Fibroblast of skin of right quadriceps (primary cell): ENCODE measurements around the gene SAMHD1.
A peak's percentile ranks its signal among the peaks of the same experiment; 100 is the strongest.
"Not testable (repeated sequence)": the region's sequence is repeated elsewhere in the genome, so short reads cannot be mapped to it uniquely, and the experiment has no call there.

Source experiments
- DNase-seq: peaks from one replicate; pipeline ENCODE4 v3.0.0-alpha.2; 2013

SAMHD1 gene

GRCh38 chr20:36951979-36952738 is 651 bp upstream of the SAMHD1 start:
- DNase-seq = no peak

- peak; percentile 20 for DNase-seq
Measured at GRCh38 chr20:36950414-36951197, 902 bp downstream of the SAMHD1 start.

GRCh38 chr20:36941401-36941835 is 10.1 kb downstream of the SAMHD1 start:
- DNase-seq = peak; percentile 39

GRCh38 chr20:36937402-36937770 is 14.1 kb downstream of the SAMHD1 start:
- no peak for DNase-seq

DNA sequence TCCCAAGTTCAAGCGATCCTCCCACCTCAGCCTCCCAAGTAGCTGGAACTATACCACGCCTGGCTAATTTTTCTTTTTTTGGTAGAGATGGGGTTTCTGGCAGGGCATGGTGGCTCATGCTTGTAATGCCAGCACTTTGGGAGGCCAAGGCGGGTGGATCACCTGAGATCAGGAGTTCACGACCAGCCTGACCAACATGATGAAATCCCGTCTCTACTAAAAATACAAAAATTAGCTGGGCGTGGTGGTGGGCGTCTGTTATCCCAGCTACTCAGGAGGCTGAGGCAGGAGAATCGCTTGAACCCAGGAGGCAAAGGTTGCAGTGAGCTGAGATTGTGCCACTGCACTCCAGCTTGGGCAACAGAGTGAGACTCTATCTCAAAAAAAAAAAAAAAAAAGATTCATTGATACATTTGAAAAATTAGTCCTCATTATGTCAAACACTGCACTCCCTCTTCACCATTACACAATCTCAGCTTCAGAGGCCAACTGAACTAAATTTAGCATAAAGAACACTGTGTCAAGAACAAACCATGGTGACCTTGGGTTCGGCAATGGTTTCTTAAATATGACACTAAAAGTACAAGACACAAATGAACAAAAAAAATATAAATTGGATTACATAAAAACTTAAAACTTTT is 14.6 kb downstream of the SAMHD1 start:
- DNase-seq = not testable (repeated sequence)

DNA sequence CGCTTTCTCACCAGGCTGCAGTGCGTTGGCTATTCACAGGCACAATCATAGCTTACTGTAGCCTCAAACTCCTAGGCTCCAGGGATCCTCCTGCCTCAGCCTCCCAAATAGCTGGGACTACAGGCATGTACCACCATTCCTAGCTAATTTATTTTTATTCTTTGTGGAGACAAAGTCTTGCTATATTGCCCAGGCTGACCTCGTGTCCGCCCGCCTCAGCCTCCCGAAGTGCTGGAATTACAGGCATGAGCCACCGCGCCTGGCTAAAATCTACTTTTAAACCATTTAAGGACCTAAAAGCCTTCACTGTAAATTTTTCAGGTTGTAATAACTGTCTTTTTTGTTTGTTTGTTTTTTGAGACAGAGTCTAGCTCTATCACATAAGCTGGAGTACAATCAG is 15.2 kb downstream of the SAMHD1 start:
- no peak for DNase-seq

- not testable (repeated sequence) for DNase-seq
Measured at GRCh38 chr20:36933571-36933970, 17.9 kb downstream of the SAMHD1 start.

DNA sequence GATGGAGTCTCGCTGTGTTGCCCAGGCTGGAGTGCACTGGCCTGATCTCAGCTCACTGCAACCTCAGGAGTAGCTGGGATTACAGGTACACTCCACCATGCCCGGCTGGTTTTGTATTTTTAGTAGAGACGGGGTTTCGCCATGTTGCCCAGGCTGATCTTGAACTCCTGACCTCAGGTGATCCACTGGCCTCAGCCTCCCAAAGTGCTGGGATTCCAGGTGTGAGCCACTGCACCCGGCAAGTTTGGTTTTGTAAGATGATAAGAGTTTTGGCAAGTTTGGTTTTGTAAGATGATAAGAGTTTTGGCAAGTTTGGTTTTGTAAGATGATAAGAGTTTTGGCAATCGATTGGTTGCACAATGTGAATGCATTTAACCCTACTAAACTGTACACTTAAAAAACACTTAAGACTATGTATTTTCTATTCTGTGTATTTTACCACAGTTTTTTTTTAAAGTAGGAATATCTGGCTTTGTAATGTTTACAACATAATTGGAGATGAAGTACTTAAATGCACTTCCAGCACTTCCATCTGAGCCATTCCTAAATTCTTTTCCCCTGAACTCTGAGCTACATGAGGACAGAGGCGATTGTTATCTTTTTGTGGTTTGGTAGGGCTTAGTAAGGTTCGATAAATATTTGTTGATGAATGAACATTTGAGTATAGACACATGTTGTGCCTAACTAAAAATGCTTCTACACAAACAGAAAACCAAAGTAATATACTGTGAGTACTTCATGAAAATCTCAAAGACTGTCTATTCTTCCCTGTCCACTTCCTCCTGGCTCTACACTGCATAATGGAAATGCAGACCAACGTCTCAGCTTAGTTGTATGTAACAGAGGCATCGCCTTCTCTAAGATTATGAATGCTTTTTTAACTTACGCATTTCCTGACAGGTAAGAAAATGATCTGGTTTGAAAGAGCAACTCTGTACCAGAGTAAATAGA is 18.8 kb downstream of the SAMHD1 start:
- peak; percentile 43 for DNase-seq

GRCh38 chr20:36932067-36932466 is 19.4 kb downstream of the SAMHD1 start:
- not testable (repeated sequence) for DNase-seq

- DNase-seq = no peak
Measured at GRCh38 chr20:36929691-36930090, 21.8 kb downstream of the SAMHD1 start.

GRCh38 chr20:36929290-36929689 is 22.2 kb downstream of the SAMHD1 start:
- DNase-seq = peak; percentile 64

DNA sequence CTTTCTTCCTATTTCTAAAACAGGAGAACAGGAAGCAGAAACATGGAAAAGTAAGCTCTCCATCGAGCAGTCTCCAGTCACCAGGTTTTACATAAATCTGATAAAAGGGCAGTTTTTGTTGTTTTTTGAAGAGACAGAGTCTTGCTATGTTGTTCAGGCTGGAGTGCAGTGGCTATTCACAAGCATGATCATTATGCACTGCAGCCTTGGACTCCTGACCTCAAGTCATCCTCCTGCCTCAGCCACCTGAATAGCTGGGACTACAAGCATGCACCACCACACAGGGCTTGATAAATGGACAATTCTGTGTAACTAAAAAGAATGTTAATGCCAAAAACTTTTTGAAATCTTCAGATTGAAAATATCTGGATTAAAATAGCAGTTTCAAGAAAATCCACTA is 23.8 kb downstream of the SAMHD1 start:
- DNase-seq = no peak

DNA sequence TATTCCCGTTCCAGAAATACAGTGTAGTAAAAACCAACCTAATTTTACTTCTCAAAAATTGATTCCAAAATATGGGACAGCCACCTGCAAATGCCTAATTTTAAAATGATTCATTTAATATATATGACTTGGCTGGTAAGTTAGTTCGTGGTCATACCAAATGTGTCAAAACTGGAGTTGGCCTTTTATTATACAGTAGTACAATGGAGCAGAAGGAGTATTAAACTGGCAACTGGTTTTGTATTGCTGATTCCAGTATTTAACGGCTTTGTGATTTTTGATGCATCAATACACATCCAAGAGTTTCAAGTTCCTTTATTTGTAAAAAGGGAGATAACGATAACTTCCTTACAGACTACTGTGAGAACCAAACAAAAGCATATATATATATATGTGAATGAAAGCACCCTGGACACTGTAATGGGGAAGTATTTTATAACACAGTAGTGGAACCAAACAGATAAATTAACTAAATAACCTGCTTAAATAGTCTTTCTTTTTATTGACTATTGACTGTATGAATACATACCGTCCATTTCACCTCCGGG is 24.8 kb downstream of the SAMHD1 start:
- DNase-seq = no peak

GRCh38 chr20:36925234-36925633 is 26.3 kb downstream of the SAMHD1 start:
- DNase-seq = no peak

GRCh38 chr20:36924167-36925045 is 27.1 kb downstream of the SAMHD1 start:
- no peak for DNase-seq

DNA sequence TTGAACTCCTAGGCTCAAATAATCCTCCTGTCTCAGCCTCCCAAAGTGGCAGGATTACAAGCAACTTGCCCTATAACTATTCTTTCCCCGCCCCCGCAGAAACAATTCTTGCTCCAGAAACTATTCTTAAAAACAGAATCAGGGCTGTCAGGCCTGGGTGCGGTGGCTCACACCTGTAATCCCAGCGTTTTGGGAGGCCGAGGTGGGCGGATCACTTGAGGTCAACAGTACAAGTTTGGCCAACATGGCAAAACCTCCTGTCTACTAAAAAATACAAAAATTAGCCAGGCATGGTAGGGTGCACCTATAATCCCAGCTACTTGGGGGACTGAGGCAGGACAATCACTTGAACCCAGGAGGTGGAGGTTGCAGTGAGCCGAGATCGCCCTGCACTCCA is 31.2 kb downstream of the SAMHD1 start:
- DNase-seq = no peak

DNA sequence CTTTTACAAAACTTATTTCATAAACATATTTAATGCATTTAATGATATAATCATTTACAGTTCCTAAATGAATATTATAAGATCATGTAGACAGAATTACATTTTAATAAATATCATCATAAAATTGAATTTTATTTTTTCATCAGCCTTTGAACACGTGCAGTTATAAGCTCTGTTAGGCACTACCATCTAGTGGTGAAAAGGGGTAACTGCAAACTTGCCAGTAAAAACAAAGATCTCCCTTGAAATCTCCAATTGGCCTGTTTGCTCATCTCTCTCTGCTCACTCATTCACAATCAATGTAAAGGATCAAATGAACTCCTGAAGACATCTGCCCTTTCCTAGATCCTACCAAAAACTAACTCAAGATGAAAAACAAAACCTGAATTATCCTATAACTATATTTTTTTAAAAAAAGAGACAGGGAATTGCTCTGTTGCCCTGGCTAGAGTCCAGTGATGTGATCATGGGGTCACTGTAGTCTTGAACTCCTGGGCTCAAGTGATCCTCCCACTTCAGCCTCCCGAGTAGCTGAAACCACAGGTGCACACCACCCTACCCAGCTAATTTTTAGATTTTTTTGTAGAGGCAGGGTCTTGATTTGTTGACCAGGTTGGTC is 31.7 kb downstream of the SAMHD1 start:
- DNase-seq = peak; percentile 58

- DNase-seq = peak; percentile 23
Measured at GRCh38 chr20:36917943-36918342, 33.6 kb downstream of the SAMHD1 start.

- DNase-seq = no peak
Measured at GRCh38 chr20:36917240-36917639, 34.3 kb downstream of the SAMHD1 start.

DNA sequence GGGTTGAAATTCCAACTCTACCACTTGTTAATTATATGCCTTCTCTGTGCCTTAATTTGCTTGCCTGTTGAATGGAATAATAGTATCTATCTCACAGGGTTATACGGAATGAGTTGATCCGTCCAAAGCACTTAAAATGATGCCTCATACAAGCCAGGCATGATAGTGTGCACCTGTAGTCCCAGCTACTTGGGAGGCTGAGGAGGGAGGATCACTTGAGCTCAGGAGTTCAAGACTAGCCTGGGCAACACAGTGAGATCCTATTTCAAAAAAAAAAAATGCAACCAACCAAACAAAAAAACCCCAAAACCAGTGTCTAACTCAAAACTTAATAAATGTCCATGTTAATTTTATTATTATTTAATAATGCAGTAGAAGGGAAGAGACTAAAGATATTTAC is 35.3 kb downstream of the SAMHD1 start:
- no peak for DNase-seq

GRCh38 chr20:36908603-36909002 is 42.9 kb downstream of the SAMHD1 start:
- no peak for DNase-seq
